Measurements from ENCODE around the gene DUS1L.

Gene DUS1L

GRCh38 chr17:82050152-82050760, 15.3 kb downstream of the DUS1L start:
- peak overlapping the region; percentile 87; the same call in 1 of the 2 replicates for H3K27ac ChIP-seq
- TF ChIP-seq CTCF (conservative IDR thresholded peaks at IDR 0.05) = no peak

- TF ChIP-seq CTCF (conservative IDR thresholded peaks at IDR 0.05) = no peak
- no peak overlapping the region for H3K27ac ChIP-seq
Observed at GRCh38 chr17:82049521-82049971, 16.1 kb downstream of the DUS1L start.

GRCh38 chr17:82049106-82049505, 16.5 kb downstream of the DUS1L start:
- no peak overlapping the region for H3K27ac ChIP-seq
- no peak for TF ChIP-seq CTCF (conservative IDR thresholded peaks at IDR 0.05)

GRCh38 chr17:82048571-82048971, 17.0 kb downstream of the DUS1L start:
- H3K27ac ChIP-seq = no peak overlapping the region
- TF ChIP-seq CTCF (conservative IDR thresholded peaks at IDR 0.05) = no peak

GRCh38 chr17:82047914-82048570, 17.6 kb downstream of the DUS1L start:
- TF ChIP-seq CTCF (conservative IDR thresholded peaks at IDR 0.05) = no peak
- H3K27ac ChIP-seq = no peak overlapping the region

GRCh38 chr17:82047379-82047778, 18.2 kb downstream of the DUS1L start:
- H3K27ac ChIP-seq = no peak overlapping the region
- no peak for TF ChIP-seq CTCF (conservative IDR thresholded peaks at IDR 0.05)

GRCh38 chr17:82046903-82047302, 18.7 kb downstream of the DUS1L start:
- TF ChIP-seq CTCF (conservative IDR thresholded peaks at IDR 0.05) = no peak

More at GRCh38 chr17:82046903-82047302, 18.7 kb downstream of the DUS1L start:
- H3K27ac ChIP-seq = no peak overlapping the region

All from VCaP (cell line).